ENCODE data around the gene HHEX.

- TF ChIP-seq CTCF (IDR thresholded peaks at IDR 0.05) = no peak
- TF ChIP-seq POLR2A (IDR thresholded peaks at IDR 0.05) = no peak
These were observed 30.5 kb downstream of the HHEX start for GRCh38 chr10:92719991-92720830.

Measured in testis (tissue), 2 donors.